HEK293 (cell line): ENCODE data around the gene DZIP1L.

Experiments
- CTCF ChIA-PET: fragments of 350-600 bp; formaldehyde crosslinking; extraction: SDS; loops from one replicate; lab custom pipeline; 2021; ENCODE audit warnings: antibody characterized with exemption; lab: Yijun Ruan, JAX
- POLR2A ChIA-PET: fragments of 300-600 bp; formaldehyde crosslinking; extraction: SDS; loops from one replicate; lab custom pipeline; 2020; ENCODE audit warnings: antibody characterized with exemption, inconsistent platforms; lab: Yijun Ruan, JAX
- H3K27ac ChIP-seq: fragments of 200-500 bp; sonication (Bioruptor generic); 2 replicates; pipeline ENCODE4 v1.5.1; 2014; ENCODE audit warnings: low read depth, low read length, control low read depth, inconsistent platforms; ENCODE audit errors: extremely low read depth
- H3K36me3 ChIP-seq, 2 experiments: fragments of 200-500 bp in 1 of 2; sonication (Bioruptor generic) in 1 of 2; 1 replicate in 1 of 2; 2 replicates in 1 of 2; pipeline ENCODE4 v1.5.1; 2014 to 2017; ENCODE audit warnings: inconsistent platforms in 2 of 2, low read length in 2 of 2; ENCODE audit not compliant: control insufficient read depth in 2 of 2, insufficient read depth in 1 of 2
- H3K4me1 ChIP-seq: fragments of 200-500 bp; sonication (Bioruptor generic); 2 replicates; pipeline ENCODE4 v1.5.1; 2014; ENCODE audit warnings: mild to moderate bottlenecking, low read length, inconsistent platforms; ENCODE audit not compliant: control insufficient read depth, insufficient read depth
- H3K4me3 ChIP-seq: 2 replicates; pipeline ENCODE4 v1.5.1; 2011; ENCODE audit warnings: low read depth, mild to moderate bottlenecking, control low read depth, low read length, moderate library complexity
- H3K9me3 ChIP-seq: fragments of 200-500 bp; sonication (Bioruptor generic); 2 replicates; pipeline ENCODE4 v1.5.1; 2014; ENCODE audit warnings: low read depth, low read length, inconsistent platforms; ENCODE audit not compliant: control insufficient read depth, insufficient read depth
- EGR2 ChIP-seq: fragments of 450-650 bp; formaldehyde crosslinking; IDR thresholded peaks from 2 replicates; pipeline ENCODE4 v1.5.1; 2016; ENCODE audit warnings: low read depth, missing biosample characterization, missing genetic modification characterization
- KLF1 ChIP-seq: fragments of 450-650 bp; formaldehyde crosslinking; IDR thresholded peaks from 2 replicates; pipeline ENCODE4 v1.5.1; 2016; ENCODE audit warnings: missing biosample characterization, missing genetic modification characterization
- ZBTB11 ChIP-seq: fragments of 450-650 bp; formaldehyde crosslinking; conservative IDR thresholded peaks from 2 replicates; pipeline ENCODE4 v1.5.1; 2016; ENCODE audit warnings: low read depth, missing biosample characterization, missing genetic modification characterization
- ZIC2 ChIP-seq: fragments of 450-650 bp; formaldehyde crosslinking; IDR thresholded peaks from 2 replicates; pipeline ENCODE4 v1.5.1; 2016; ENCODE audit warnings: missing biosample characterization, missing genetic modification characterization
- ZNF112 ChIP-seq: fragments of 450-650 bp; formaldehyde crosslinking; IDR thresholded peaks from 2 replicates; pipeline ENCODE4 v1.5.0; 2017; ENCODE audit warnings: missing biosample characterization, missing genetic modification characterization
- ZNF2 ChIP-seq: fragments of 450-650 bp; formaldehyde crosslinking; IDR thresholded peaks from 2 replicates; pipeline ENCODE4 v1.5.1; 2016; ENCODE audit warnings: missing biosample characterization, missing genetic modification characterization
- ZNF211 ChIP-seq: fragments of 450-650 bp; formaldehyde crosslinking; IDR thresholded peaks from 2 replicates; pipeline ENCODE4 v1.5.1; 2016; ENCODE audit warnings: low read depth, missing biosample characterization, missing genetic modification characterization
- ZNF354C ChIP-seq: fragments of 450-650 bp; formaldehyde crosslinking; IDR thresholded peaks from 2 replicates; pipeline ENCODE4 v1.5.1; 2016; ENCODE audit warnings: missing biosample characterization, missing genetic modification characterization, low read depth, borderline replicate concordance
- ZNF394 ChIP-seq: fragments of 450-650 bp; formaldehyde crosslinking; IDR thresholded peaks from 2 replicates; pipeline ENCODE4 v1.5.1; 2016; ENCODE audit warnings: missing biosample characterization, missing genetic modification characterization, mild to moderate bottlenecking, moderate library complexity, borderline replicate concordance
- ZNF404 ChIP-seq: fragments of 450-650 bp; formaldehyde crosslinking; IDR thresholded peaks from 2 replicates; pipeline ENCODE4 v1.5.1; 2017; ENCODE audit warnings: missing biosample characterization, missing genetic modification characterization
- ZNF473 ChIP-seq: fragments of 450-650 bp; formaldehyde crosslinking; IDR thresholded peaks from 2 replicates; pipeline ENCODE4 v1.5.1; 2017; ENCODE audit warnings: missing biosample characterization, missing genetic modification characterization
- ZNF48 ChIP-seq: fragments of 450-650 bp; formaldehyde crosslinking; IDR thresholded peaks from 2 replicates; pipeline ENCODE4 v1.5.1; 2016; ENCODE audit warnings: missing biosample characterization, missing genetic modification characterization
- ZNF510 ChIP-seq: fragments of 450-650 bp; formaldehyde crosslinking; IDR thresholded peaks from 2 replicates; pipeline ENCODE4 v1.5.1; 2018; ENCODE audit warnings: mild to moderate bottlenecking, missing genetic modification characterization, missing biosample characterization; ENCODE audit not compliant: insufficient replicate concordance
- ZNF529 ChIP-seq: fragments of 450-650 bp; formaldehyde crosslinking; IDR thresholded peaks from 2 replicates; pipeline ENCODE4 v1.5.1; 2017; ENCODE audit warnings: missing genetic modification characterization, missing biosample characterization; ENCODE audit not compliant: insufficient replicate concordance
- ZNF596 ChIP-seq: fragments of 450-650 bp; IDR thresholded peaks from 2 replicates; pipeline ENCODE4 v1.5.0; 2018; ENCODE audit warnings: missing biosample characterization, mild to moderate bottlenecking, missing genetic modification characterization, moderate library complexity
- ZNF629 ChIP-seq: fragments of 450-650 bp; formaldehyde crosslinking; IDR thresholded peaks from 2 replicates; pipeline ENCODE4 v1.5.1; 2017; ENCODE audit warnings: missing biosample characterization, missing genetic modification characterization
- ZNF704 ChIP-seq: fragments of 450-650 bp; formaldehyde crosslinking; IDR thresholded peaks from 2 replicates; pipeline ENCODE4 v1.5.1; 2016; ENCODE audit warnings: missing biosample characterization, missing genetic modification characterization
- TF ChIP-seq, protein P1 (sequence below): fragments of 450-650 bp; formaldehyde crosslinking; IDR thresholded peaks from 2 replicates; pipeline ENCODE4 v1.5.1; 2016; ENCODE audit warnings: missing biosample characterization, missing genetic modification characterization
- TF ChIP-seq, protein P2 (sequence below): fragments of 450-650 bp; formaldehyde crosslinking; IDR thresholded peaks from 2 replicates; pipeline ENCODE4 v1.5.1; 2016; ENCODE audit warnings: missing biosample characterization, missing genetic modification characterization, borderline replicate concordance
- TF ChIP-seq, protein P3 (sequence below): IDR thresholded peaks from 2 replicates; pipeline ENCODE4 v1.6.1; 2011; ENCODE audit warnings: mild to moderate bottlenecking, low read depth, low read length, borderline replicate concordance

The DZIP1L gene

DNA sequence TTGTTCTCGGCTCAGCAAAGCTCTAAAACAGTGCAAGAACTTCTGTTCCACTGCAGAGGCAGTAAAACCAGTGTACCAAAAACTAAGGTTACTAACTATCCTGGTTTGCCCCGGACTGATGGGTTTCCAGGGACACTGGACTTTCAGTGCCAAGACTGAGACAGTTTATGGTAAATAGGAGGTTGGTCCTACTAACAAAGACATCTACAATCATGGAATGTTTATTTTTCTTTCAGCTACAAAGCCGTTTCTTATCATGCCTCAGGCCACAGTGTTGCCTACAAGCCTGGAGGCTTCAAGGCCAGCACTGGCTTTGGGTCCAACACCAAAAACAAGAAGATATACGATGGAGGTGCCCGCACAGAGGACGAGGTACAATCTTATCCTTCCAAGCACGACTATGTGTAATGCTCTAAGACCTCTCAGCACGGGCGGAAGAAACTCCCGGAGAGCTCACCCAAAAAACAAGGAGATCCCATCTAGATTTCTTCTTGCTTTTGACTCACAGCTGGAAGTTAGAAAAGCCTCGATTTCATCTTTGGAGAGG, 84.6 kb downstream of the DZIP1L start:
- no peak overlapping the region for H3K27ac ChIP-seq
- ChIA-PET POLR2A (no interaction called here), CTCF (interaction anchor here (0.5 to 1.4 kb wide), 4 partner anchors 17 to 998 kb away, joined by 3 read pairs; no protein-coding TSS in a partner anchor)
- no peak overlapping the region for H3K4me3 ChIP-seq
- TF ChIP-seq ZNF112 (tag by site-specific recombination) (no peak), EGR2 (tag by site-specific recombination) (no peak), ZNF48 (no peak), KLF1 (tag by site-specific recombination) (no peak), ZNF211 (tag by site-specific recombination) (no peak), ZNF629 (tag by site-specific recombination) (no peak), ZNF404 (no peak), ZNF596 (tag by site-specific recombination) (no peak), ZNF354C (tag by site-specific recombination) (no peak), ZNF529 (no peak), ZNF394 (tag by site-specific recombination) (no peak), ZNF2 (tag by site-specific recombination) (no peak)
- TF ChIP-seq, protein P1, sequence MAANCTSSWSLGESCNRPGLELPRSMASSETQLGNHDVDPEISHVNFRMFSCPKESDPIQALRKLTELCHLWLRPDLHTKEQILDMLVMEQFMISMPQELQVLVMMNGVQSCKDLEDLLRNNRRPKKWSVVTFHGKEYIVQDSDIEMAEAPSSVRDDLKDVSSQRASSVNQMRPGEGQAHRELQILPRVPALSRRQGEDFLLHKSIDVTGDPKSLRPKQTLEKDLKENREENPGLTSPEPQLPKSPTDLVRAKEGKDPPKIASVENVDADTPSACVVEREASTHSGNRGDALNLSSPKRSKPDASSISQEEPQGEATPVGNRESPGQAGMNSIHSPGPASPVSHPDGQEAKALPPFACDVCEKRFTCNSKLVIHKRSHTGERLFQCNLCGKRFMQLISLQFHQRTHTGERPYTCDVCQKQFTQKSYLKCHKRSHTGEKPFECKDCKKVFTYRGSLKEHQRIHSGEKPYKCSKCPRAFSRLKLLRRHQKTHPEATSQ (tag by site-specific recombination), result no peak
- TF ChIP-seq, protein P2, sequence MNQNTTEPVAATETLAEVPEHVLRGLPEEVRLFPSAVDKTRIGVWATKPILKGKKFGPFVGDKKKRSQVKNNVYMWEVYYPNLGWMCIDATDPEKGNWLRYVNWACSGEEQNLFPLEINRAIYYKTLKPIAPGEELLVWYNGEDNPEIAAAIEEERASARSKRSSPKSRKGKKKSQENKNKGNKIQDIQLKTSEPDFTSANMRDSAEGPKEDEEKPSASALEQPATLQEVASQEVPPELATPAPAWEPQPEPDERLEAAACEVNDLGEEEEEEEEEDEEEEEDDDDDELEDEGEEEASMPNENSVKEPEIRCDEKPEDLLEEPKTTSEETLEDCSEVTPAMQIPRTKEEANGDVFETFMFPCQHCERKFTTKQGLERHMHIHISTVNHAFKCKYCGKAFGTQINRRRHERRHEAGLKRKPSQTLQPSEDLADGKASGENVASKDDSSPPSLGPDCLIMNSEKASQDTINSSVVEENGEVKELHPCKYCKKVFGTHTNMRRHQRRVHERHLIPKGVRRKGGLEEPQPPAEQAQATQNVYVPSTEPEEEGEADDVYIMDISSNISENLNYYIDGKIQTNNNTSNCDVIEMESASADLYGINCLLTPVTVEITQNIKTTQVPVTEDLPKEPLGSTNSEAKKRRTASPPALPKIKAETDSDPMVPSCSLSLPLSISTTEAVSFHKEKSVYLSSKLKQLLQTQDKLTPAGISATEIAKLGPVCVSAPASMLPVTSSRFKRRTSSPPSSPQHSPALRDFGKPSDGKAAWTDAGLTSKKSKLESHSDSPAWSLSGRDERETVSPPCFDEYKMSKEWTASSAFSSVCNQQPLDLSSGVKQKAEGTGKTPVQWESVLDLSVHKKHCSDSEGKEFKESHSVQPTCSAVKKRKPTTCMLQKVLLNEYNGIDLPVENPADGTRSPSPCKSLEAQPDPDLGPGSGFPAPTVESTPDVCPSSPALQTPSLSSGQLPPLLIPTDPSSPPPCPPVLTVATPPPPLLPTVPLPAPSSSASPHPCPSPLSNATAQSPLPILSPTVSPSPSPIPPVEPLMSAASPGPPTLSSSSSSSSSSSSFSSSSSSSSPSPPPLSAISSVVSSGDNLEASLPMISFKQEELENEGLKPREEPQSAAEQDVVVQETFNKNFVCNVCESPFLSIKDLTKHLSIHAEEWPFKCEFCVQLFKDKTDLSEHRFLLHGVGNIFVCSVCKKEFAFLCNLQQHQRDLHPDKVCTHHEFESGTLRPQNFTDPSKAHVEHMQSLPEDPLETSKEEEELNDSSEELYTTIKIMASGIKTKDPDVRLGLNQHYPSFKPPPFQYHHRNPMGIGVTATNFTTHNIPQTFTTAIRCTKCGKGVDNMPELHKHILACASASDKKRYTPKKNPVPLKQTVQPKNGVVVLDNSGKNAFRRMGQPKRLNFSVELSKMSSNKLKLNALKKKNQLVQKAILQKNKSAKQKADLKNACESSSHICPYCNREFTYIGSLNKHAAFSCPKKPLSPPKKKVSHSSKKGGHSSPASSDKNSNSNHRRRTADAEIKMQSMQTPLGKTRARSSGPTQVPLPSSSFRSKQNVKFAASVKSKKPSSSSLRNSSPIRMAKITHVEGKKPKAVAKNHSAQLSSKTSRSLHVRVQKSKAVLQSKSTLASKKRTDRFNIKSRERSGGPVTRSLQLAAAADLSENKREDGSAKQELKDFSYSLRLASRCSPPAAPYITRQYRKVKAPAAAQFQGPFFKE (tag by site-specific recombination), result no peak
- no peaks in the 10 kb centered on the region for H3K9me3 ChIP-seq
- H3K36me3 ChIP-seq, result peaks cover 0 to 13% of the 10 kb centered on the region in 2 experiments; a peak in 1 of 3 replicates
- H3K4me1 ChIP-seq, result no peaks in the 10 kb centered on the region

- POLR2A ChIA-PET, result no interaction called here
- no peaks in the 10 kb centered on the region for H3K4me1 ChIP-seq
- CTCF ChIA-PET, result no interaction called here
Measured at GRCh38 chr3:138027821-138028220, 87.6 kb downstream of the DZIP1L start.

More at GRCh38 chr3:138027821-138028220, 87.6 kb downstream of the DZIP1L start:
- Histone ChIP-seq H3K36me3 (peaks cover 0 to 25% of the 10 kb centered on the region in 2 experiments; a peak in 1 of 3 replicates), H3K4me3 (no peak overlapping the region), H3K27ac (no peak overlapping the region), H3K9me3 (no peaks in the 10 kb centered on the region)
- no peak for TF ChIP-seq ZNF704 (tag by site-specific recombination)
- TF ChIP-seq ZNF510 (tag by site-specific recombination), result no peak
- TF ChIP-seq, protein P3, sequence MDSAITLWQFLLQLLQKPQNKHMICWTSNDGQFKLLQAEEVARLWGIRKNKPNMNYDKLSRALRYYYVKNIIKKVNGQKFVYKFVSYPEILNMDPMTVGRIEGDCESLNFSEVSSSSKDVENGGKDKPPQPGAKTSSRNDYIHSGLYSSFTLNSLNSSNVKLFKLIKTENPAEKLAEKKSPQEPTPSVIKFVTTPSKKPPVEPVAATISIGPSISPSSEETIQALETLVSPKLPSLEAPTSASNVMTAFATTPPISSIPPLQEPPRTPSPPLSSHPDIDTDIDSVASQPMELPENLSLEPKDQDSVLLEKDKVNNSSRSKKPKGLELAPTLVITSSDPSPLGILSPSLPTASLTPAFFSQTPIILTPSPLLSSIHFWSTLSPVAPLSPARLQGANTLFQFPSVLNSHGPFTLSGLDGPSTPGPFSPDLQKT, result no peak
- no peak for TF ChIP-seq ZNF112 (tag by site-specific recombination)
- TF ChIP-seq ZBTB11 (tag by site-specific recombination), result no peak
- no peak for TF ChIP-seq ZNF473
- no peak for TF ChIP-seq ZIC2 (tag by site-specific recombination)
